LNCaP clone FGC (cell line): Measurements from ENCODE around the gene SLC39A11.
"Not testable (repeated sequence)": the region's sequence is repeated elsewhere in the genome, so short reads cannot be mapped to it uniquely, and the experiment has no call there.

ENCODE experiments used
- DNase-seq: peaks from one replicate; pipeline ENCODE4 v3.0.0-alpha.2; 2011; ENCODE audit warnings: low read depth
- H3K4me3 ChIP-seq: 2 replicates; pipeline ENCODE4 v1.5.1; 2011; ENCODE audit warnings: mild to moderate bottlenecking, low read depth, low read length, control low read depth
- TF ChIP-seq, protein P1 (sequence below): IDR thresholded peaks from 2 replicates; pipeline ENCODE4 v1.5.1; 2012; ENCODE audit warnings: mild to moderate bottlenecking; ENCODE audit not compliant: control insufficient read depth, insufficient read depth; ENCODE audit errors: extremely low read depth

Gene SLC39A11

GRCh38 chr17:72945473-72945872 lies 147.0 kb downstream of the SLC39A11 start:
- no peak for DNase-seq
- TF ChIP-seq, protein P1, sequence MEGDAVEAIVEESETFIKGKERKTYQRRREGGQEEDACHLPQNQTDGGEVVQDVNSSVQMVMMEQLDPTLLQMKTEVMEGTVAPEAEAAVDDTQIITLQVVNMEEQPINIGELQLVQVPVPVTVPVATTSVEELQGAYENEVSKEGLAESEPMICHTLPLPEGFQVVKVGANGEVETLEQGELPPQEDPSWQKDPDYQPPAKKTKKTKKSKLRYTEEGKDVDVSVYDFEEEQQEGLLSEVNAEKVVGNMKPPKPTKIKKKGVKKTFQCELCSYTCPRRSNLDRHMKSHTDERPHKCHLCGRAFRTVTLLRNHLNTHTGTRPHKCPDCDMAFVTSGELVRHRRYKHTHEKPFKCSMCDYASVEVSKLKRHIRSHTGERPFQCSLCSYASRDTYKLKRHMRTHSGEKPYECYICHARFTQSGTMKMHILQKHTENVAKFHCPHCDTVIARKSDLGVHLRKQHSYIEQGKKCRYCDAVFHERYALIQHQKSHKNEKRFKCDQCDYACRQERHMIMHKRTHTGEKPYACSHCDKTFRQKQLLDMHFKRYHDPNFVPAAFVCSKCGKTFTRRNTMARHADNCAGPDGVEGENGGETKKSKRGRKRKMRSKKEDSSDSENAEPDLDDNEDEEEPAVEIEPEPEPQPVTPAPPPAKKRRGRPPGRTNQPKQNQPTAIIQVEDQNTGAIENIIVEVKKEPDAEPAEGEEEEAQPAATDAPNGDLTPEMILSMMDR: no peak
- H3K4me3 ChIP-seq: no peak overlapping the region

- no peak overlapping the region for H3K4me3 ChIP-seq
- TF ChIP-seq, protein P1: no peak
- DNase-seq: no peak
Measured at GRCh38 chr17:72943826-72944689, 148.4 kb downstream of the SLC39A11 start.

- H3K4me3 ChIP-seq: no peak overlapping the region
- no peak for DNase-seq
- TF ChIP-seq, protein P1: no peak
Measured at GRCh38 chr17:72942579-72942978, 149.9 kb downstream of the SLC39A11 start.

DNA sequence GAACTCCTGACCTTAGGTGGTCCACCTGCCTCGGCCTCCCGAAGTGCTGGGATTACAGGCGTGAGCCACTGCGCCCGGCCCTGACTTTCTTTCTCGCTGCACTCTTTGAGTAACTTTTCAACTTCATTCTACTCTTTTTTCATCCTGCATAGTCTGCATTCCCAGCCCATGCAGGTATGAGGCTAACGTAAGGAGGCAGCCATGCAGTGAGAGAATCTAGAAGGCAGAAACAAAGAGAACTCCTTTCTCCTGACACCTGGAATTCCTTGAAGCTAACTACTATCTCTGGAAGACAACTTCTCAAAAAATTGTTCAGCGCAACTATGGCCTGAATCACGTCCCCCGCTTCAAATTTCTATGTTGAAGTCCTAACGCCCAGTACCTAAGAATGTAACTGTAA lies 152.0 kb downstream of the SLC39A11 start:
- no peak overlapping the region for H3K4me3 ChIP-seq
- DNase-seq: no peak
- TF ChIP-seq, protein P1: no peak

- TF ChIP-seq, protein P1: no peak
- no peak overlapping the region for H3K4me3 ChIP-seq
- DNase-seq: no peak
Measured at GRCh38 chr17:72938482-72938881, 154.0 kb downstream of the SLC39A11 start.

DNA sequence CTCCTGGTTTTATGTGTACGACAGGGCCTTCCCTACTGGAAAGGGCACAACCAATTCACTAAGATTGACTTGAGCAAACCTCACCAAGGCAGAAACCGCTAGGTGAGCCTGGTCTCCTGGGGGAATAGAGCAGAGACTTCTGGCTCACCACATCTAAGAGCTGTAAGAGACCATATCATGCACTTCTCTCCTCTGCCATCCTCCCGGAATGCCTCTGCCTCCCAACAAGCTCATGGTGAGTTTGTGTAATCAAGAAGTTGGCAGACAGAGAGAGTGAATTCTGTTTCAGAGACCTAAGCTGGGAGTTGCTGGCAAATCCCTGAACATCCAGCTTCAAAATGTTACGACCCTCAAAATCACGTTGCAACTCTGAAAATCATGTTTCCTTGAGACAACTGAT lies 154.8 kb downstream of the SLC39A11 start:
- TF ChIP-seq, protein P1: no peak
- H3K4me3 ChIP-seq: no peak overlapping the region
- DNase-seq: no peak

DNA sequence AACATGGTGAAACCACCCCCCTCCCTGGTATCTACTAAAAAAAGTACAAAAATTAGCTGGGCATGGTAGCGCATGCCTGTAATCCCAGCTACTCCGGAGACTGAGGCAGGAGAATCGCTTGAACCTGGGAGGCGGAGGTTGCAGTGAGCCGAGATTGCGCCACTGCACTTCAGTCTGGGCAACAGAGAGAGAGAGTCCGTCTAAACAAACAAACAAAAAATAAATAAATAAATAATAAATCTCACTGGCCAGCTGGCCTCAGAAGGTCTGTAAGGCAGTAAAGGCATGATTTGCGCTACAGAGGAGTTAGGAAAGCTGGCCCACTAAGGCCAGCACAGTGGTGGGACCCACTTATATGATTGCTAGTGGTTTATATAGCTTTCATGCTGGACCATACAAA lies 155.2 kb downstream of the SLC39A11 start:
- H3K4me3 ChIP-seq, DNase-seq: not testable (repeated sequence)
